Right atrium auricular region (tissue), 2 donors: ENCODE results near the gene MTM1. TPM values are rescaled to one million over a fixed set of nuclear protein-coding genes. Genes with fewer than 3 reads are reported as not detected.

ENCODE experiments used
- DNase-seq: peaks from one replicate; pipeline ENCODE4 v3.0.0-alpha.2; 2019; ENCODE audit warnings: low spot score
- H3K27ac ChIP-seq, 2 donors: fragments of 200-600 bp; sonication (generic); 1 replicate in 1 of 2; 2 replicates in 1 of 2; pipeline ENCODE4 v1.5.1; 2016 to 2019
- H3K27me3 ChIP-seq, 2 donors: fragments of 200-600 bp; sonication (generic); one replicate each; pipeline versions ENCODE4 v1.5.1 to v1.6.0; 2017 to 2019
- H3K36me3 ChIP-seq: fragments of 200-600 bp; sonication (generic); one replicate; pipeline ENCODE4 v1.5.1; 2016
- H3K4me1 ChIP-seq, 2 donors: fragments of 200-600 bp; sonication (generic); one replicate each; pipeline versions ENCODE4 v1.5.1 to v1.6.0; 2017 to 2019
- H3K4me3 ChIP-seq, 2 donors: fragments of 200-600 bp; sonication (generic); 1 replicate in 1 of 2; 2 replicates in 1 of 2; pipeline ENCODE4 v1.5.1; 2017 to 2019; ENCODE audit warnings: mild to moderate bottlenecking in 1 of 2, moderate library complexity in 1 of 2
- H3K9me3 ChIP-seq, 2 donors: fragments of 200-600 bp; sonication (generic); one replicate each; pipeline ENCODE4 v1.5.1; 2019
- CTCF ChIP-seq, 2 donors: fragments of 200-600 bp; sonication (generic); IDR thresholded peaks; one replicate each; pipeline ENCODE4 v1.5.1; 2019; ENCODE audit warnings: antibody characterized with exemption in 2 of 2
- total RNA-seq, 2 donors: library from RNA; depleted of rRNA; stranded (reverse); fragments of >200 nt; gene quantifications; one replicate each; pipeline ENCODE4 v1.1.0, GENCODE V29; 2016

The MTM1 gene
- total RNA-seq, 2 donors from 2014 or later = 9.0 to 9.4 TPM

DNA sequence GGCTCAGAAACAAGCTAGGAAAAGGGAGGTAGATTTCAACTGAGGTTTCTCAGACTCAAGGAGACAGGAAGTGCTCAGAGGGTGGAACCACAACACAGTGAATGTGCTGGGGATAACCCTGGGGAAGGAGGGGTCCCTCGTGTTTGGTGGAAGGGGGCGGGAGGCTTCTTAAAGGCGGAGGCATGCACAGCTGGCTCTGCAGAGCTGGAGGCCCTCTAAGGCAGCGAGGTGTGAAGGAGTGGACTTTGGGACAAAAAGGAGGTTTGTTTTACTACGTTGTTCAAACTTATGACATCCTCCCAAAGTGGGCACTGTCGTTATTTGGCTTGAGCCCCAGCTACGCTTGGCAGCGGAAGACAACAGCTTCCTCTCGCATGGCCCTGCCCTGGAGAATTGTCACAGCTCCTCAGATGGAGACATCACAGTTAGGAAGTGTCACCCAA lies 21.7 kb upstream of the MTM1 start:
- Histone ChIP-seq H3K4me1 (peaks cover 0 to 17% of the 10 kb centered on the region in 2 donors), H3K27me3 (no peaks in the 10 kb centered on the region), H3K4me3 (no peak overlapping the region), H3K27ac (peak overlapping the region; percentile 68 to 73), H3K36me3 (no peaks in the 10 kb centered on the region), H3K9me3 (no peaks in the 10 kb centered on the region)
- no peak for TF ChIP-seq CTCF (IDR thresholded peaks at IDR 0.05)
- no peak for DNase-seq

GRCh38 chrX:150547375-150548115 lies 20.9 kb upstream of the MTM1 start:
- H3K4me1 ChIP-seq = peaks cover 0 to 17% of the 10 kb centered on the region in 2 donors
- TF ChIP-seq CTCF (IDR thresholded peaks at IDR 0.05) = no peak
- no peaks in the 10 kb centered on the region for H3K9me3 ChIP-seq
- peak; percentile 75 for DNase-seq
- H3K36me3 ChIP-seq = no peaks in the 10 kb centered on the region
- no peaks in the 10 kb centered on the region for H3K27me3 ChIP-seq
- H3K27ac ChIP-seq = peak overlapping the region; percentile 68 to 73
- peak overlapping the region; percentile 4 to 38 for H3K4me3 ChIP-seq

DNA sequence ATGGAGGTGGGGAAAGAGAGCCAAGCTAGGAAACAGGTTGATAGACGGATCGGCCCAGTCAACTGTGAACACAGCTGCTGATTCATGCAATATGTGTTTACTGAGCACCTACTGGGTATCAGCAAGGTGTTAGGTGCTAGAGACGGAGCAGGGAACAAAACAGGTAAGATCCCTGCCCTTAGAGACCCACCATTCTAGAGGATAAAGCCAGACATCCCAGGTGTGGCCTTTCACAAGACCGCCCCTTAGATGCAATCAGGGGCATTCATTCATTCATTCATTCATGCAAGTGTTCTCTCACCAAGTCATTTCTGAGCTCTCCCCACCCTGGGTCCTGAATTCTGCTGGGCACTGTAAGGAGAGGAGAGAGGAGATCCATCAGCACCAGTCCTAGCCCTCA lies 20.2 kb upstream of the MTM1 start:
- peaks cover 0 to 17% of the 10 kb centered on the region in 2 donors for H3K4me1 ChIP-seq
- H3K27me3 ChIP-seq = no peaks in the 10 kb centered on the region
- no peaks in the 10 kb centered on the region for H3K9me3 ChIP-seq
- DNase-seq = no peak
- no peaks in the 10 kb centered on the region for H3K36me3 ChIP-seq
- TF ChIP-seq CTCF (IDR thresholded peaks at IDR 0.05) = no peak
- H3K4me3 ChIP-seq = peak overlapping the region in 1 of 2 donors; percentile 38
- H3K27ac ChIP-seq = peak overlapping the region; percentile 68 to 73

- H3K9me3 ChIP-seq = no peaks in the 10 kb centered on the region
- H3K4me3 ChIP-seq = no peak overlapping the region
- no peak overlapping the region for H3K27ac ChIP-seq
- TF ChIP-seq CTCF (IDR thresholded peaks at IDR 0.05) = no peak
- peaks cover 0 to 17% of the 10 kb centered on the region in 2 donors for H3K4me1 ChIP-seq
- DNase-seq = no peak
- no peaks in the 10 kb centered on the region for H3K36me3 ChIP-seq
- no peaks in the 10 kb centered on the region for H3K27me3 ChIP-seq
These were observed 19.7 kb upstream of the MTM1 start for GRCh38 chrX:150548684-150549083.

GRCh38 chrX:150551963-150552362 lies 16.5 kb upstream of the MTM1 start:
- TF ChIP-seq CTCF (IDR thresholded peaks at IDR 0.05) = no peak

More at GRCh38 chrX:150551963-150552362, 16.5 kb upstream of the MTM1 start:
- H3K4me3 ChIP-seq = no peak overlapping the region
- no peaks in the 10 kb centered on the region for H3K36me3 ChIP-seq
- H3K27ac ChIP-seq = no peak overlapping the region
- no peaks in the 10 kb centered on the region for H3K27me3 ChIP-seq
- no peak for DNase-seq
- H3K4me1 ChIP-seq = peaks cover 0 to 5% of the 10 kb centered on the region in 2 donors
- H3K9me3 ChIP-seq = no peaks in the 10 kb centered on the region
